H1 (cell line): ENCODE measurements around the gene SPACA4. TPM values are rescaled to one million over a fixed set of nuclear protein-coding genes. Genes with fewer than 3 reads are reported as not detected.

Experiments
- polyA plus RNA-seq, 7 experiments: library from polyadenylated mRNA; depleted of rRNA in 3 of 7; stranded (reverse) in 5 of 7; unstranded in 2 of 7; fragments of >200 nt in 5 of 7; fragments of 200-250 nt in 2 of 7; gene quantifications; 1 replicate in 5 of 7; 2 replicates in 1 of 7; 4 replicates in 1 of 7; pipeline versions ENCODE4 v1.2.1 to v1.2.3, GENCODE V29; 2011 to 2013; ENCODE audit warnings: missing spikeins in 2 of 7, mixed read lengths in 2 of 7
- total RNA-seq: library from RNA; stranded (reverse); fragmentation: NEBNext Ultra II Directional; extraction: Animal tissue kit (Norgen Biotek cat#: 25700); gene quantifications from 2 replicates; pipeline ENCODE4 v1.2.1, GENCODE V29; 2021

Gene SPACA4
- total and polyA plus RNA-seq, 2 of the 8 experiments (the other 6 are each of a cell fraction or from before 2014, with no cell fraction given): not detected

Other genes with a start within 250 kb of the SPACA4 start
- 14.2 and 14.7 TPM in 2 replicates for gene TMEM143, start 242.8 kb upstream of the SPACA4 start, total RNA-seq
- 19.1 and 26.7 TPM in 2 replicates for gene TMEM143, start 242.8 kb upstream of the SPACA4 start, polyA plus RNA-seq (2011; rRNA removed)
- gene SYNGR4, start 242.4 kb upstream of the SPACA4 start, total RNA-seq: 1.1 TPM in 1 of 2 replicates, not detected in the other
- gene SYNGR4, start 242.4 kb upstream of the SPACA4 start, polyA plus RNA-seq (2011; rRNA removed): 0.27 and 0.41 TPM in 2 replicates
- 224 and 225 TPM in 2 replicates for gene KDELR1, start 215.2 kb upstream of the SPACA4 start, total RNA-seq
- gene KDELR1, start 215.2 kb upstream of the SPACA4 start, polyA plus RNA-seq (2011; rRNA removed): 231 and 249 TPM in 2 replicates
- 11.0 and 12.4 TPM in 2 replicates for gene GRIN2D, start 213.1 kb upstream of the SPACA4 start, total RNA-seq
- 2.2 and 4.9 TPM in 2 replicates for gene GRIN2D, start 213.1 kb upstream of the SPACA4 start, polyA plus RNA-seq (2011; rRNA removed)
- gene GRWD1, start 160.8 kb upstream of the SPACA4 start, total RNA-seq: 61.9 and 64.9 TPM in 2 replicates
- 36.9 and 46.4 TPM in 2 replicates for gene GRWD1, start 160.8 kb upstream of the SPACA4 start, polyA plus RNA-seq (2011; rRNA removed)
- 0.89 and 1.0 TPM in 2 replicates for gene KCNJ14, start 151.2 kb upstream of the SPACA4 start, total RNA-seq
- 0.45 and 0.61 TPM in 2 replicates for gene KCNJ14, start 151.2 kb upstream of the SPACA4 start, polyA plus RNA-seq (2011; rRNA removed)
- gene CYTH2, start 137.4 kb upstream of the SPACA4 start, total RNA-seq: 67.7 and 71.4 TPM in 2 replicates
- 43.7 and 62.5 TPM in 2 replicates for gene CYTH2, start 137.4 kb upstream of the SPACA4 start, polyA plus RNA-seq (2011; rRNA removed)
- 12.4 and 13.6 TPM in 2 replicates for gene LMTK3, start 94.9 kb upstream of the SPACA4 start, total RNA-seq
- 2.7 and 7.3 TPM in 2 replicates for gene LMTK3, start 94.9 kb upstream of the SPACA4 start, polyA plus RNA-seq (2011; rRNA removed)
- gene SULT2B1, start 54.6 kb upstream of the SPACA4 start, total RNA-seq: 0.99 and 1.5 TPM in 2 replicates
- 2.6 and 3.8 TPM in 2 replicates for gene SULT2B1, start 54.6 kb upstream of the SPACA4 start, polyA plus RNA-seq (2011; rRNA removed)
- gene FAM83E, start 8.3 kb downstream of the SPACA4 start, total RNA-seq: 5.3 and 6.5 TPM in 2 replicates
- gene FAM83E, start 8.3 kb downstream of the SPACA4 start, polyA plus RNA-seq (2011; rRNA removed): 1.8 and 2.5 TPM in 2 replicates
- 1,669 and 1,693 TPM in 2 replicates for gene RPL18, start 12.4 kb downstream of the SPACA4 start, total RNA-seq
- 2,789 and 3,426 TPM in 2 replicates for gene RPL18, start 12.4 kb downstream of the SPACA4 start, polyA plus RNA-seq (2011; rRNA removed)
- 60.9 and 61.6 TPM in 2 replicates for gene SPHK2, start 12.8 kb downstream of the SPACA4 start, total RNA-seq
- gene SPHK2, start 12.8 kb downstream of the SPACA4 start, polyA plus RNA-seq (2011; rRNA removed): 43.9 and 81.8 TPM in 2 replicates
- gene DBP, start 30.6 kb downstream of the SPACA4 start, total RNA-seq: 8.3 and 9.9 TPM in 2 replicates
- 7.5 and 8.2 TPM in 2 replicates for gene DBP, start 30.6 kb downstream of the SPACA4 start, polyA plus RNA-seq (2011; rRNA removed)
- 51.7 and 53.0 TPM in 2 replicates for gene CA11, start 39.4 kb downstream of the SPACA4 start, total RNA-seq
- gene CA11, start 39.4 kb downstream of the SPACA4 start, polyA plus RNA-seq (2011; rRNA removed): 71.4 and 78.9 TPM in 2 replicates
- 0.15 and 0.47 TPM in 2 replicates for gene NTN5, start 66.3 kb downstream of the SPACA4 start, total RNA-seq
- gene NTN5, start 66.3 kb downstream of the SPACA4 start, polyA plus RNA-seq (2011; rRNA removed): 0.80 and 0.85 TPM in 2 replicates
- 5.0 and 7.0 TPM in 2 replicates for gene FUT2, start 89.2 kb downstream of the SPACA4 start, total RNA-seq
- gene FUT2, start 89.2 kb downstream of the SPACA4 start, polyA plus RNA-seq (2011; rRNA removed): 5.6 and 8.2 TPM in 2 replicates
- 2.0 and 2.9 TPM in 2 replicates for gene MAMSTR, start 113.0 kb downstream of the SPACA4 start, total RNA-seq
- 2.3 and 2.5 TPM in 2 replicates for gene MAMSTR, start 113.0 kb downstream of the SPACA4 start, polyA plus RNA-seq (2011; rRNA removed)
- 8.7 and 9.3 TPM in 2 replicates for gene RASIP1, start 133.9 kb downstream of the SPACA4 start, total RNA-seq
- 11.4 and 16.4 TPM in 2 replicates for gene RASIP1, start 133.9 kb downstream of the SPACA4 start, polyA plus RNA-seq (2011; rRNA removed)
- 1.7 and 1.8 TPM in 2 replicates for gene IZUMO1, start 140.2 kb downstream of the SPACA4 start, total RNA-seq
- gene IZUMO1, start 140.2 kb downstream of the SPACA4 start, polyA plus RNA-seq (2011; rRNA removed): 0.33 and 0.46 TPM in 2 replicates
- gene FUT1, start 145.9 kb downstream of the SPACA4 start, total RNA-seq: 12.2 and 12.9 TPM in 2 replicates
- 7.4 and 12.4 TPM in 2 replicates for gene FUT1, start 145.9 kb downstream of the SPACA4 start, polyA plus RNA-seq (2011; rRNA removed)
- gene FGF21, start 148.8 kb downstream of the SPACA4 start, total RNA-seq: 0.48 TPM in 1 of 2 replicates, not detected in the other
- gene FGF21, start 148.8 kb downstream of the SPACA4 start, polyA plus RNA-seq (2011; rRNA removed): 0.80 and 2.2 TPM in 2 replicates
- 42.5 and 44.5 TPM in 2 replicates for gene BCAT2, start 204.3 kb downstream of the SPACA4 start, total RNA-seq
- gene BCAT2, start 204.3 kb downstream of the SPACA4 start, polyA plus RNA-seq (2011; rRNA removed): 48.7 and 77.3 TPM in 2 replicates
- 8.4 and 9.7 TPM in 2 replicates for gene HSD17B14, start 229.7 kb downstream of the SPACA4 start, total RNA-seq
- 25.5 and 32.7 TPM in 2 replicates for gene HSD17B14, start 229.7 kb downstream of the SPACA4 start, polyA plus RNA-seq (2011; rRNA removed)